Myometrial cell (primary cell): ENCODE data around the gene ZBED4. TPM values are rescaled to one million over a fixed set of nuclear protein-coding genes. Genes with fewer than 3 reads are reported as not detected.

ENCODE experiments used
- total RNA-seq: library from RNA; depleted of rRNA; stranded (reverse); fragments of >200 nt; gene quantifications from 2 replicates; pipeline ENCODE4 v1.2.3, GENCODE V29; 2015

ZBED4 gene, protein sequence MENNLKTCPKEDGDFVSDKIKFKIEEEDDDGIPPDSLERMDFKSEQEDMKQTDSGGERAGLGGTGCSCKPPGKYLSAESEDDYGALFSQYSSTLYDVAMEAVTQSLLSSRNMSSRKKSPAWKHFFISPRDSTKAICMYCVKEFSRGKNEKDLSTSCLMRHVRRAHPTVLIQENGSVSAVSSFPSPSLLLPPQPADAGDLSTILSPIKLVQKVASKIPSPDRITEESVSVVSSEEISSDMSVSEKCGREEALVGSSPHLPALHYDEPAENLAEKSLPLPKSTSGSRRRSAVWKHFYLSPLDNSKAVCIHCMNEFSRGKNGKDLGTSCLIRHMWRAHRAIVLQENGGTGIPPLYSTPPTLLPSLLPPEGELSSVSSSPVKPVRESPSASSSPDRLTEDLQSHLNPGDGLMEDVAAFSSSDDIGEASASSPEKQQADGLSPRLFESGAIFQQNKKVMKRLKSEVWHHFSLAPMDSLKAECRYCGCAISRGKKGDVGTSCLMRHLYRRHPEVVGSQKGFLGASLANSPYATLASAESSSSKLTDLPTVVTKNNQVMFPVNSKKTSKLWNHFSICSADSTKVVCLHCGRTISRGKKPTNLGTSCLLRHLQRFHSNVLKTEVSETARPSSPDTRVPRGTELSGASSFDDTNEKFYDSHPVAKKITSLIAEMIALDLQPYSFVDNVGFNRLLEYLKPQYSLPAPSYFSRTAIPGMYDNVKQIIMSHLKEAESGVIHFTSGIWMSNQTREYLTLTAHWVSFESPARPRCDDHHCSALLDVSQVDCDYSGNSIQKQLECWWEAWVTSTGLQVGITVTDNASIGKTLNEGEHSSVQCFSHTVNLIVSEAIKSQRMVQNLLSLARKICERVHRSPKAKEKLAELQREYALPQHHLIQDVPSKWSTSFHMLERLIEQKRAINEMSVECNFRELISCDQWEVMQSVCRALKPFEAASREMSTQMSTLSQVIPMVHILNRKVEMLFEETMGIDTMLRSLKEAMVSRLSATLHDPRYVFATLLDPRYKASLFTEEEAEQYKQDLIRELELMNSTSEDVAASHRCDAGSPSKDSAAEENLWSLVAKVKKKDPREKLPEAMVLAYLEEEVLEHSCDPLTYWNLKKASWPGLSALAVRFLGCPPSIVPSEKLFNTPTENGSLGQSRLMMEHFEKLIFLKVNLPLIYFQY
- 6.9 and 7.8 TPM in 2 replicates for total RNA-seq

DNA sequence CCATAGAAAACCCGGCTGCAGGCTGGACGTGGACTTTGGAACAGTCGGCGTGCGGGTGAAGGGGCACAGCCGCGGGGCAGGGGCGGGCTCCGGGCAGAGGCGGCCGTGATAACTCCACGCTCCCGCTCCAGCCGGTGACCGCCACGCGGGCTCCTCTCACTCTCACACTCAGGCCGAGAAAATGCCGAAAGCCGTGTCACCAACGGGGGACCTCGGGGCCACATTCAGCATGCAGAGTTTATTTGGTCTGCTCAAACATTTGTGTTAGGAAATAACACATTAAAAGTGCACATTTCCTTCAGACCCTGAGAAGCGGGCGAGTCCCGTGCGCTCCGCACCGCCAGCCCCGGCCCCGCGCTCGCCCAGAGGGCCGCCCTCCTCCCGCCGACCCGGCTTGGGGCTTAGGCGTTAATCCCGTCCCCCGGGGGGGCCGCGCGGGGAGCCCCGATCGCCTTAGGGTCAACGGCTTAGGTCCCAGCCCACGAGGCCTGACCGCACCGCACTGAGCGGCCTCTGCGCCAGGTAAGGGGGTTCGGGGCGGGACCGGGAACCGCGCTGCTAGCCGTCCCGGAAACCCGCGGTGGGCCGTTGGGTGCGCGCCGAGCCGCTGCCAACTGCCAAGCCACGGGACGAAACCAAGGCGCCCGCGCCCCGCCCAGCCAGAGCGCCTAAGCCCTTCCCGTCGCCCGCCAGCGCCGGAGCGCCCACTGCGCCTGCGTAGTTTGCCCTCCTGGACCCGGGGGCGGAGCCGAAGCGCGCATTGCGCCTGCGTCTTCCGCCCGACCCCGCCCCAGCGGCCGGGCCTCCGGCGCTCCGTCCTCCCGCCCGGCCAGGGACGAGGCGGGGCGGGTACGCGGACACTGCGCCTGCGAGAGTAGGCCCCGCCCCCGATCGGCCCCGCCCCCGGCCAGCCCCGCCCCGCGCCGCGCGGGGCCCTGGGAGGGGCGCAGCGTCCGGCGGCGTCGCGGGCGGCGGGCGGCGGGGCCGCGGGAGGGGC lies at the start of gene ZBED4:
Gene ZBED4, plus strand, starts transcription at position 947 of the 997 bp plus-strand sequence. CDS start 29,819 bp downstream, outside the sequence.

DNA sequence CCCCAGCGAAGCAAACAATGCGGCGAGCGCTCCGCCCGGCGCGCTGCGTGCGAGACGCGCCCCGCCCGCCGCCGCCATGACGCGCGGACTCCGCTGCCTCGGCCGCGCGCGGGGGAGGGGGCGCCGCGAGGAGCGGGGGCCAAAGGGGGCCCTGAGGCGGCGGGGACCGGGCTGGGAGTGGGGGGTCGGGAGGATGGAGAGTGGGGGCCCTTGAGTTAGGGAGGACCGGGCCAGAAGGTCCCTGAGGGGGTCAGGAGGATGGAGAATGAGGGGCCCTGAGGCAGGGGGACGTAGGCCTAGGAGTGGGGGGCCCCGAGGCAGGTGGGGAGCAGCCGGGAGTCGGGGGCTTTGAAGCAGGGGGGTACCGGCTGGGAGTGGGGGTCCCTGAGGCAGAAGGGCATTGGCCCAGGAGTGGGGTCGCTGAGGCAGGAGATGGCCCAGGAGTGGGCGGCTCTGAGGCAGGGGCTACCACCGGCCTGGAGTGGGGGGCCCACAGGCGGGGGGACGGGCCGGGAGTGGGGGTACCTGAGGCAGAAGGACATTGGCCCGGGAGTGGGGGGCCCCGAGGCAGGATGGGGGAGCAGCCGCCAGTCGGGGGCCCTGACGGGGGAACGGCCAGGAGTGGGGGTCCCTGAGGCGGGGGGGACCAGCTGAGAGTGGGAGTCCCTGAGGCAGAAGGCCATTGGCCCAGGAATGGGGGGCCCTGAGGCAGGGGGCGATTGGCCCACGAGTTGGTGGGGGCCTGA lies 25.6 kb upstream of the ZBED4 start, which contains the start of gene BRD1:
Gene BRD1, minus strand, starts transcription at position 21 of the 746 bp plus-strand sequence. CDS start 3,556 bp downstream, outside the sequence.

DNA sequence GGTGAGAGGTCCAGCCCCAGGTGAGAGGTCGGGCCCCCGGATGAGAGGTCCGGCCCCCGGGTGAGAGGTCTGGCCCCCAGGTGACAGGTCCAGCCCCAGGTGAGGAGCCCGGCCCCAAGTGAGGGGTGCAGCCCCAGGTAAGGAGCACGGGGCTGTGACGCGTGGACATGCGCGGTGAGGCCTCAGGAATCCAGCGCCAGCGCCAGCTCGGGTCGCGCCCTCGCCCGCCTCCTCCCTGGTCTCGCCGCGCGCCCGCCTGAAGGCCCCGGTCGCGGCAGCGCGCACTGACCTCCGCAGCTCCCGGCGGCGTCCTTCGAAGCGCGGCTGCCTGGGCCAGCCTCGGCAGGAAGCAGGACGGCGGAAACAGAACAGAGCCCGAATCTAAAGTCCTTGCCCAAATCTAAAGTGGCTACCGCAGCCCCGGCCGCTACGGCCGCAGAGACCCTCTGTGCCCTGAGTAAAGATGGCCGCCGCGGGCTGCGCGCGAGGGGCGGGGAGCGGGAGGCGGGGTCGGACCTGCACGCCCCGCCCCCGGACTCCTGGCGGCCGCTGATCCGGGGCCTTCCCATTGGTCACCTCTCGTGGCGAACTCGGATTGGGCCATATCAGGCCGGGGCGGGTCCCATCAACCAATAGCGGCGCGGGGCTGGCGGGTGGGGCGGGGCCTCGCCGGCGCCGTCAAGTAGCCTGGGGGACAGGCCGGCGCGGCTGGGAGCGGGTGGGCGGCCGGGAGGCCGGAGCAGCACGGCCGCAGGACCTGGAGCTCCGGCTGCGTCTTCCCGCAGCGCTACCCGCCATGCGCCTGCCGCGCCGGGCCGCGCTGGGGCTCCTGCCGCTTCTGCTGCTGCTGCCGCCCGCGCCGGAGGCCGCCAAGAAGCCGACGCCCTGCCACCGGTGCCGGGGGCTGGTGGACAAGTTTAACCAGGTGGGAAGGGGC lies 64.6 kb downstream of the ZBED4 start, which contains the start of the genes ALG12 and CRELD2:
Gene ALG12, minus strand, starts transcription at position 465 of the 937 bp plus-strand sequence. CDS start 4,673 bp downstream, outside the sequence.
Gene CRELD2, plus strand, starts transcription at position 661 of the 937 bp plus-strand sequence. Its CDS starts 136 bp downstream, at position 797.

Other genes starting within 250 kb of the ZBED4 start
- gene BRD1, start 26.0 kb upstream of the ZBED4 start, total RNA-seq: 12.1 and 18.4 TPM in 2 replicates
- 24.2 and 24.6 TPM in 2 replicates for gene ALG12, start 64.6 kb downstream of the ZBED4 start, total RNA-seq
- 102 and 105 TPM in 2 replicates for gene CRELD2, start 64.8 kb downstream of the ZBED4 start, total RNA-seq
- 39.9 and 46.1 TPM in 2 replicates for gene PIM3, start 106.9 kb downstream of the ZBED4 start, total RNA-seq
- gene IL17REL, start 158.9 kb downstream of the ZBED4 start, total RNA-seq: not detected in 2 replicates
- not detected in 2 replicates for gene TTLL8, start 204.5 kb downstream of the ZBED4 start, total RNA-seq
- gene MLC1, start 231.6 kb downstream of the ZBED4 start, total RNA-seq: 0.29 TPM in 1 of 2 replicates, not detected in the other
- 0.89 and 1.2 TPM in 2 replicates for gene MOV10L1, start 236.2 kb downstream of the ZBED4 start, total RNA-seq